Ovary (tissue), 9 donors: Measurements from ENCODE around the gene CELF2. TPM values are rescaled to one million over a fixed set of nuclear protein-coding genes. Genes with fewer than 3 reads are reported as not detected.

Experiments
- DNase-seq, 5 donors: peaks; one replicate each; pipeline ENCODE4 v3.0.0-alpha.2; 2019 to 2020
- H3K27ac ChIP-seq, 2 donors: fragments of 200-600 bp; one replicate each; pipeline versions ENCODE4 v1.5.1 to v1.8.0; 2019 to 2022
- H3K27me3 ChIP-seq: fragments of 200-600 bp; one replicate; pipeline ENCODE4 v1.8.0; 2022
- H3K36me3 ChIP-seq: fragments of 200-600 bp; sonication (generic); one replicate; pipeline ENCODE4 v1.5.1; 2019
- H3K4me1 ChIP-seq: one replicate; pipeline ENCODE4 v1.8.1; 2013; ENCODE audit warnings: mild to moderate bottlenecking, moderate library complexity; ENCODE audit not compliant: insufficient read depth
- H3K4me3 ChIP-seq: fragments of 200-600 bp; sonication (generic); one replicate; pipeline ENCODE4 v1.5.1; 2017
- H3K9me3 ChIP-seq, 2 donors: fragments of 200-600 bp in 1 of 2; sonication (generic) in 1 of 2; one replicate each; pipeline versions ENCODE4 v1.5.1 to v1.8.1; 2013 to 2019; ENCODE audit warnings: mild to moderate bottlenecking in 1 of 2, moderate library complexity in 1 of 2
- CTCF ChIP-seq, 3 donors: fragments of 450-650 bp in 2 of 3; fragments of 200-600 bp in 1 of 3; IDR thresholded peaks; one replicate each; pipeline versions ENCODE4 v1.5.1 to v1.8.0; 2016 to 2022; ENCODE audit warnings: antibody characterized with exemption in 3 of 3, mild to moderate bottlenecking in 1 of 3
- EP300 ChIP-seq: sonication (generic); formaldehyde crosslinking; IDR thresholded peaks from one replicate; pipeline ENCODE4 v1.6.1; 2017; ENCODE audit warnings: antibody characterized with exemption
- POLR2A ChIP-seq: fragments of 450-650 bp; IDR thresholded peaks from one replicate; pipeline ENCODE4 v1.6.1; 2017; ENCODE audit warnings: antibody characterized with exemption, mild to moderate bottlenecking, moderate library complexity
- WGBS, 3 donors: extraction: QIAGEN DNeasy Blood & Tissue Kit in 1 of 3; methylation state at CpG; one replicate each; pipeline versions ENCODE4 v1.1.5 to v1.1.7; 2013 to 2017; 5-methylcytosine and 5-hydroxymethylcytosine counted together
- intact Hi-C, 4 donors: fragments of 100-400 bp; cut with DNase I; formaldehyde crosslinking; loops; one replicate each; pipeline versions ENCODE4 v1.11.0 to v1.15.1; 2022 to 2023
- polyA plus RNA-seq, 2 donors: library from polyadenylated mRNA; stranded (reverse); fragments of 200-250 nt in 1 of 2; fragments of 350-450 nt in 1 of 2; fragmentation: Illumina TruSeq in 1 of 2; extraction: RNeasy Lipid Tissue Mini Kit (QIAGEN cat#74804) in 1 of 2; gene quantifications; one replicate each; pipeline ENCODE4 v1.2.3, GENCODE V29; 2013 to 2014
- total RNA-seq, 7 donors: library from RNA; depleted of rRNA in 2 of 7; stranded (reverse); fragments of >200 nt in 2 of 7; fragmentation: NEBNext Ultra II Directional in 3 of 7; extraction: Animal tissue kit (Norgen Biotek cat#: 25700) in 3 of 7; gene quantifications; one replicate each; pipeline versions ENCODE4 v1.1.0 to v1.2.4, GENCODE V29; 2016 to 2023
- donor health status: DM: no; HTN: no; CAD: no; lungs with moderate emphysema.
- donor health status: DM: no; HTN: no; CAD: no.
- donor health status: Bipolar disorder and iron deficiency.
- donor health status: DM: yes; HTN: yes; CAD: no.
- donor health status: DM: no; HTN: no; CAD: no.
- donor health status: DM: yes; HTN: yes; CAD: no.

The CELF2 gene
- total and polyA plus RNA-seq, 9 donors = 38.8 to 107 (median 69.0) TPM

- no peak for DNase-seq
- Histone ChIP-seq H3K36me3 (no peaks in the 10 kb centered on the region), H3K27ac (no peak overlapping the region), H3K4me3 (no peak overlapping the region), H3K4me1 (peaks cover 6% of the 10 kb centered on the region), H3K27me3 (no peaks in the 10 kb centered on the region), H3K9me3 (no peaks in the 10 kb centered on the region)
- no peak for TF ChIP-seq CTCF (IDR thresholded peaks at IDR 0.05)
- no peak for TF ChIP-seq POLR2A
- no peak for TF ChIP-seq EP300
- WGBS, 3 donors = 90 to 92% (median 91%) methylated on average over 4 of the region's 4 CpGs
- intact Hi-C loops = no loop called here
Observed at GRCh38 chr10:11068861-11069633, 51.4 kb downstream of the CELF2 start.

GRCh38 chr10:11073410-11073809, 55.7 kb downstream of the CELF2 start:
- no peaks in the 10 kb centered on the region for H3K9me3 ChIP-seq
- no peaks in the 10 kb centered on the region for H3K36me3 ChIP-seq
- H3K4me1 ChIP-seq = peaks cover 6% of the 10 kb centered on the region
- no peak overlapping the region for H3K27ac ChIP-seq
- H3K4me3 ChIP-seq = no peak overlapping the region
- TF ChIP-seq EP300 = no peak
- TF ChIP-seq POLR2A = no peak
- no peak for TF ChIP-seq CTCF (IDR thresholded peaks at IDR 0.05)
- no peaks in the 10 kb centered on the region for H3K27me3 ChIP-seq
- DNase-seq = no peak
- intact Hi-C loops = no loop called here
- WGBS, 3 donors = 56 to 71% (median 66%) methylated on average over 4 of the region's 4 CpGs

- WGBS, 3 donors = 93 to 96% (median 95%) methylated on average over 4 of the region's 4 CpGs
- no peaks in the 10 kb centered on the region for H3K27me3 ChIP-seq
- DNase-seq = no peak
- no peak for TF ChIP-seq POLR2A
- no peak for TF ChIP-seq CTCF (IDR thresholded peaks at IDR 0.05)
- no peak for TF ChIP-seq EP300
- H3K9me3 ChIP-seq = no peaks in the 10 kb centered on the region
- intact Hi-C loops = no loop called here
- H3K4me3 ChIP-seq = no peak overlapping the region
- H3K27ac ChIP-seq = no peak overlapping the region
- H3K36me3 ChIP-seq = no peaks in the 10 kb centered on the region
- peaks cover 6% of the 10 kb centered on the region for H3K4me1 ChIP-seq
Observed at GRCh38 chr10:11074536-11075267, 57.0 kb downstream of the CELF2 start.

DNA sequence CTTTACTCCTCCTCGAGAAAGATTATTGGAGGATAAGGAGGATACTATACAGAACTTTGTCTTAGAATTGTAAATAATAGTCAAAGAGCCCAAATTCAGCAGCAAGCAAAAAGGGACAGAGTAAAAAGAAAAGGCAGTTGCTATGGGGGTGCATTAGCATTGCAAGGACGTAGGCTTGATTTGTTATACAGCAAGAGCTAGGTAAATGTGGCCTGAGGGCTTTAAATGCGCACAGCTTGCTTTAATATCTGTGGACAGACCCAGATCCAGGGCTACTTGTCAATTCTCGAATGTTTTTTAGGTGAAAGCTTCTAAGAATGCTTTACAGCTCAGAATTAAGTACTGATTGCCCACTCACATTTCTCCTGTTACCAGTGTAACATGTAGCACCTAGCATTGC, 58.5 kb downstream of the CELF2 start:
- TF ChIP-seq EP300 (no peak), CTCF (IDR thresholded peaks at IDR 0.05) (no peak), POLR2A (no peak)
- H3K9me3 ChIP-seq = no peaks in the 10 kb centered on the region
- intact Hi-C loops = no loop called here
- H3K27ac ChIP-seq = no peak overlapping the region
- H3K36me3 ChIP-seq = no peaks in the 10 kb centered on the region
- H3K4me3 ChIP-seq = no peak overlapping the region
- H3K4me1 ChIP-seq = peaks cover 6% of the 10 kb centered on the region
- DNase-seq = no peak
- WGBS, 3 donors = 73 to 82% (median 76%) methylated on average over 4 of the region's 4 CpGs
- H3K27me3 ChIP-seq = no peaks in the 10 kb centered on the region
